HepG2 (cell line): ENCODE measurements around the gene HSPB9. TPM values are rescaled to one million over a fixed set of nuclear protein-coding genes. Genes with fewer than 3 reads are reported as not detected.

Experiments
- CTCF ChIP-seq: sonication (generic); formaldehyde crosslinking; IDR thresholded peaks from 2 replicates; pipeline ENCODE4 v1.5.0; 2020; ENCODE audit warnings: mild to moderate bottlenecking, missing genetic modification reagents, moderate library complexity
- ELF3 ChIP-seq: IDR thresholded peaks from 2 replicates; pipeline ENCODE4 v1.6.1; 2016; ENCODE audit warnings: missing genetic modification reagents, missing compliant biosample characterization
- GABPB1 ChIP-seq: IDR thresholded peaks from 2 replicates; pipeline ENCODE4 v1.6.1; 2016; ENCODE audit warnings: mild to moderate bottlenecking, missing genetic modification reagents, moderate library complexity, missing compliant biosample characterization
- HBP1 ChIP-seq: IDR thresholded peaks from 2 replicates; pipeline ENCODE4 v1.6.1; 2016; ENCODE audit warnings: low read depth, control low read depth
- MED1 ChIP-seq: sonication (generic); formaldehyde crosslinking; IDR thresholded peaks from 2 replicates; pipeline ENCODE4 v1.4.0; 2020; ENCODE audit warnings: missing genetic modification reagents
- RXRB ChIP-seq: IDR thresholded peaks from 2 replicates; pipeline ENCODE4 v1.6.1; 2016; ENCODE audit warnings: borderline replicate concordance, missing genetic modification reagents, missing compliant biosample characterization
- ZFP36L2 ChIP-seq: sonication (generic); formaldehyde crosslinking; IDR thresholded peaks from 2 replicates; pipeline ENCODE4 v1.4.0; 2020; ENCODE audit warnings: missing genetic modification reagents
- ZNF280D ChIP-seq: sonication (generic); formaldehyde crosslinking; IDR thresholded peaks from 2 replicates; pipeline ENCODE4 v1.5.1; 2020; ENCODE audit warnings: mild to moderate bottlenecking, missing genetic modification reagents
- ZNF317 ChIP-seq: sonication (generic); formaldehyde crosslinking; IDR thresholded peaks from 2 replicates; pipeline ENCODE4 v1.5.0; 2020; ENCODE audit warnings: mild to moderate bottlenecking, missing genetic modification reagents
- ZNF430 ChIP-seq: sonication (generic); formaldehyde crosslinking; IDR thresholded peaks from 2 replicates; pipeline ENCODE4 v1.9.0; 2021; ENCODE audit warnings: mild to moderate bottlenecking, missing genetic modification reagents
- ZNF572 ChIP-seq: sonication (generic); formaldehyde crosslinking; IDR thresholded peaks from 2 replicates; pipeline ENCODE4 v1.5.1; 2020; ENCODE audit warnings: mild to moderate bottlenecking, missing genetic modification reagents
- ZNF790 ChIP-seq: sonication (generic); formaldehyde crosslinking; IDR thresholded peaks from 2 replicates; pipeline ENCODE4 v1.8.0; 2022; ENCODE audit warnings: missing genetic modification reagents, mild to moderate bottlenecking, borderline replicate concordance
- polyA plus RNA-seq, 8 experiments: library from polyadenylated mRNA; depleted of rRNA in 3 of 8; stranded (reverse) in 7 of 8; unstranded in 1 of 8; fragments of >200 nt; fragmentation: Illumina TruSeq in 4 of 8; extraction: Trizol in 4 of 8; gene quantifications; 2 replicates each; pipeline versions ENCODE4 v1.2.1 to v1.2.3, GENCODE V29; 2011 to 2016; ENCODE audit warnings: low read depth in 4 of 8, missing spikeins in 1 of 8, mixed read lengths in 1 of 8; ENCODE audit not compliant: insufficient read depth in 1 of 8
- total RNA-seq, 5 experiments: library from RNA; depleted of rRNA; stranded (reverse); fragments of >200 nt; fragmentation: Illumina TruSeq; extraction: Trizol; gene quantifications; 2 replicates each; pipeline ENCODE4 v1.2.3, GENCODE V29; 2016; ENCODE audit warnings: low read depth in 1 of 5

HSPB9 gene
- total and polyA plus RNA-seq, 2 of the 13 experiments (the other 11 are each of a cell fraction or from before 2014, with no cell fraction given), result 0.05 to 0.24 TPM

GRCh38 chr17:42135664-42136653, 13.4 kb downstream of the HSPB9 start (continued):
- TF ChIP-seq MED1 (CRISPR knock-in tag) (peak; percentile 82), ZNF317 (CRISPR knock-in tag) (0 out of 2 replicates have a peak, but pooled peaks have one; percentile 26), HBP1 (CRISPR knock-in tag) (0 out of 2 replicates have a peak, but pooled peaks have one; percentile 33), GABPB1 (CRISPR knock-in tag) (peak; percentile 78), RXRB (CRISPR knock-in tag) (peak; percentile 96), ZNF790 (CRISPR knock-in tag) (peak; percentile 39; the same call in 1 of the 2 replicates), ZNF430 (CRISPR knock-in tag) (0 out of 2 replicates have a peak, but pooled peaks have one; percentile 26), ELF3 (CRISPR knock-in tag) (peak; percentile 98), CTCF (CRISPR knock-in tag) (peak; percentile 22; the same call in 1 of the 2 replicates), ZNF572 (no peak), ZNF280D (no peak; the same call in 1 of the 2 replicates), ZFP36L2 (CRISPR knock-in tag) (no peak)
